OCI-LY3 (cell line): ENCODE data around the gene HAPSTR1.

ENCODE experiments used
- EZH2phosphoT487 ChIP-seq: fragments of 200-600 bp; shearing (Covaris generic); IDR thresholded peaks from 2 replicates; pipeline ENCODE4 v1.6.1; 2018; ENCODE audit warnings: antibody characterized with exemption, mixed run types, low read depth
- TF ChIP-seq, protein P1 (sequence below): fragments of 200-600, 300-600 bp; sonication (generic); IDR thresholded peaks from 2 replicates; pipeline ENCODE4 v1.5.1; 2014; ENCODE audit warnings: antibody characterized with exemption, low read length, low read depth

DNA sequence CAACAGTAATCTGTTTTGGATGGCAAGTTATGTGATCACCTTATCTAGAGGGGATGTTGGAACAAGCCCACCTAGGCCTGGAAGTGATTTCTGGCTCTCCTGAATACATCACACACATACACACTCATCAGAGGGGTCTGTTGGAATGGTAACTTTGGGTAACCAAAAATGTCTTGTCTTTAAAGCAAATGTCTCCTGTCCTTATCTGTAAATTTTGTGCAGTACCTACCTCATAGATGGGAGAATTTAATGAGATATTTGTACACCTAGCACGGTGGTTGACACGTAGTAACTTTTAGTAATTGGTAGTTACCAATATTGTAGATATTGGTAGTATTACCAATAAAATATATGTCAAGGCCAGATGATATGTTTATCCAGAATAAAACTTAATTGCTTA is 24.7 kb downstream of the HAPSTR1 start:
- TF ChIP-seq, protein P1, sequence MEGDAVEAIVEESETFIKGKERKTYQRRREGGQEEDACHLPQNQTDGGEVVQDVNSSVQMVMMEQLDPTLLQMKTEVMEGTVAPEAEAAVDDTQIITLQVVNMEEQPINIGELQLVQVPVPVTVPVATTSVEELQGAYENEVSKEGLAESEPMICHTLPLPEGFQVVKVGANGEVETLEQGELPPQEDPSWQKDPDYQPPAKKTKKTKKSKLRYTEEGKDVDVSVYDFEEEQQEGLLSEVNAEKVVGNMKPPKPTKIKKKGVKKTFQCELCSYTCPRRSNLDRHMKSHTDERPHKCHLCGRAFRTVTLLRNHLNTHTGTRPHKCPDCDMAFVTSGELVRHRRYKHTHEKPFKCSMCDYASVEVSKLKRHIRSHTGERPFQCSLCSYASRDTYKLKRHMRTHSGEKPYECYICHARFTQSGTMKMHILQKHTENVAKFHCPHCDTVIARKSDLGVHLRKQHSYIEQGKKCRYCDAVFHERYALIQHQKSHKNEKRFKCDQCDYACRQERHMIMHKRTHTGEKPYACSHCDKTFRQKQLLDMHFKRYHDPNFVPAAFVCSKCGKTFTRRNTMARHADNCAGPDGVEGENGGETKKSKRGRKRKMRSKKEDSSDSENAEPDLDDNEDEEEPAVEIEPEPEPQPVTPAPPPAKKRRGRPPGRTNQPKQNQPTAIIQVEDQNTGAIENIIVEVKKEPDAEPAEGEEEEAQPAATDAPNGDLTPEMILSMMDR: no peak
- TF ChIP-seq EZH2phosphoT487: no peak
